ENCODE measurements around the gene STAT6. TPM values are rescaled to one million over a fixed set of nuclear protein-coding genes. Genes with fewer than 3 reads are reported as not detected.

Gene STAT6
- total and polyA plus RNA-seq, 2 donors (not counting 1 experiment from before 2014, with no cell fraction given), result 544 to 736 TPM

- H4K20me1 ChIP-seq (ENCODE audit: control insufficient read depth, insufficient read depth, low read length, poor library complexity, severe bottlenecking), result peaks cover 10% of the 10 kb centered on the region
- H3K4me1 Mint-ChIP-seq, result peaks cover 66% of the 10 kb centered on the region
- peaks cover 0 to 23% of the 10 kb centered on the region in 2 experiments for H3K36me3 ChIP-seq (replicated peaks in 1 of 2; ENCODE audit: control extremely low read depth in 1 of 2, control insufficient read depth in 1 of 2, extremely low read depth in 1 of 2, insufficient read depth in 2 of 2, low read length in 1 of 2)
- POLR2A ChIA-PET, result interaction anchor here (1.0 to 4.8 kb wide), 5 partner anchors 12 to 19 kb away, joined by 3 to 139 read pairs (median 4); partner anchors contain the start of genes NEMP1 and STAT6
- H3K27me3 ChIP-seq (replicated peaks in 1 of 4; ENCODE audit: control extremely low read depth in 1 of 4, control insufficient read depth in 3 of 4, insufficient read depth in 4 of 4, low read length in 3 of 4), result no peaks in the 10 kb centered on the region
- ATAC-seq (ENCODE audit: low read depth), result no peak
- CTCF ChIA-PET, result interaction anchor here (1.4 to 18.5 kb wide), 3 partner anchors 15 to 33 kb away, joined by 5 to 406 read pairs (median 246); partner anchors contain the start of genes NEMP1 and STAT6
- WGBS (ENCODE audit: insufficient coverage), result 97% methylated on average over 16 of the region's 22 CpGs
- no peak overlapping the region for H3K9ac ChIP-seq (ENCODE audit: low read length)
- no peak overlapping the region for H2AFZ ChIP-seq (ENCODE audit: insufficient read depth, low read depth, low read length, poor library complexity, severe bottlenecking)
- DNase-seq, result peak; percentile 22
- H3K4me1 ChIP-seq (ENCODE audit: control insufficient read depth in 2 of 2, insufficient read depth in 2 of 2, low read length in 2 of 2), result peaks cover 27 to 48% of the 10 kb centered on the region in 2 donors
- peak overlapping the region; percentile 27 for H3K4me2 ChIP-seq (replicated peaks; ENCODE audit: low read depth, low read length, poor library complexity, severe bottlenecking)
- no peaks in the 10 kb centered on the region for H3K27me3 Mint-ChIP-seq
- no peaks in the 10 kb centered on the region for H3K9me3 ChIP-seq (ENCODE audit: control extremely low read depth in 1 of 3, control insufficient read depth in 2 of 3, insufficient read depth in 1 of 3, low read length in 2 of 3)
- peak overlapping the region; percentile 91 for H3K4me3 Mint-ChIP-seq
- no peak overlapping the region for H3K4me3 ChIP-seq (ENCODE audit: control extremely low read depth in 1 of 5, extremely low read depth in 1 of 5, insufficient read depth in 1 of 5, low read depth in 2 of 5, low read length in 4 of 5)
- H3K27ac ChIP-seq (ENCODE audit: low read length in 2 of 2), result peak overlapping the region in 1 of 2 donors; percentile 7
- TF ChIP-seq EZH2 (IDR thresholded peaks at IDR 0.05; ENCODE audit: borderline replicate concordance, insufficient read depth, low read depth, low read length, poor library complexity, severe bottlenecking) (no peak), CTCF (IDR thresholded peaks at IDR 0.05) (no peak)
- intact Hi-C loops (cut with micrococcal nuclease), result no loop called here
- H3K27ac Mint-ChIP-seq, result peak overlapping the region; percentile 67
- no peaks in the 10 kb centered on the region for H3K9me3 Mint-ChIP-seq (ENCODE audit: insufficient read depth)
- peaks cover 16% of the 10 kb centered on the region for H3K79me2 ChIP-seq (ENCODE audit: control insufficient read depth, insufficient read depth, low read length)
These were observed 20.1 kb downstream of the STAT6 start for GRCh38 chr12:57090924-57091637.

GRCh38 chr12:57090490-57090889, 20.7 kb downstream of the STAT6 start:
- H3K27me3 ChIP-seq (replicated peaks in 1 of 4; ENCODE audit: control extremely low read depth in 1 of 4, control insufficient read depth in 3 of 4, insufficient read depth in 4 of 4, low read length in 3 of 4), result no peaks in the 10 kb centered on the region
- Mint-ChIP-seq H3K4me1 (peaks cover 66% of the 10 kb centered on the region), H3K9me3 (ENCODE audit: insufficient read depth) (no peaks in the 10 kb centered on the region), H3K27ac (peak overlapping the region; percentile 67), H3K4me3 (peak overlapping the region; percentile 91), H3K27me3 (no peaks in the 10 kb centered on the region)
- no peaks in the 10 kb centered on the region for H3K9me3 ChIP-seq (ENCODE audit: control extremely low read depth in 1 of 3, control insufficient read depth in 2 of 3, insufficient read depth in 1 of 3, low read length in 2 of 3)
- peaks cover 16% of the 10 kb centered on the region for H3K79me2 ChIP-seq (ENCODE audit: control insufficient read depth, insufficient read depth, low read length)
- DNase-seq (peak; percentile 21), ATAC-seq (ENCODE audit: low read depth) (no peak)
- intact Hi-C loops (cut with micrococcal nuclease), result no loop called here
- WGBS (ENCODE audit: insufficient coverage), result 93% methylated on average over 4 of the region's 6 CpGs
- H3K4me2 ChIP-seq (replicated peaks; ENCODE audit: low read depth, low read length, poor library complexity, severe bottlenecking), result peak overlapping the region; percentile 27
- POLR2A ChIA-PET, result interaction anchor here (0.5 to 4.8 kb wide), 4 partner anchors 12 to 152 kb away, joined by 3 to 139 read pairs (median 24); partner anchors contain the start of genes NEMP1 and STAT6
- H3K4me3 ChIP-seq (ENCODE audit: control extremely low read depth in 1 of 5, extremely low read depth in 1 of 5, insufficient read depth in 1 of 5, low read depth in 2 of 5, low read length in 4 of 5), result no peak overlapping the region
- peaks cover 30 to 54% of the 10 kb centered on the region in 2 donors for H3K4me1 ChIP-seq (ENCODE audit: control insufficient read depth in 2 of 2, insufficient read depth in 2 of 2, low read length in 2 of 2)
- H2AFZ ChIP-seq (ENCODE audit: insufficient read depth, low read depth, low read length, poor library complexity, severe bottlenecking), result no peak overlapping the region
- H3K9ac ChIP-seq (ENCODE audit: low read length), result no peak overlapping the region
- H3K36me3 ChIP-seq (replicated peaks in 1 of 2; ENCODE audit: control extremely low read depth in 1 of 2, control insufficient read depth in 1 of 2, extremely low read depth in 1 of 2, insufficient read depth in 2 of 2, low read length in 1 of 2), result peaks cover 0 to 17% of the 10 kb centered on the region in 2 experiments
- CTCF ChIA-PET, result interaction anchor here (15.0 to 18.5 kb wide), 2 partner anchors 16 kb away, joined by 246 to 406 read pairs; partner anchors contain the start of genes NEMP1 and STAT6
- TF ChIP-seq CTCF (IDR thresholded peaks at IDR 0.05) (no peak), EZH2 (IDR thresholded peaks at IDR 0.05; ENCODE audit: borderline replicate concordance, insufficient read depth, low read depth, low read length, poor library complexity, severe bottlenecking) (no peak)
- peaks cover 4% of the 10 kb centered on the region for H4K20me1 ChIP-seq (ENCODE audit: control insufficient read depth, insufficient read depth, low read length, poor library complexity, severe bottlenecking)
- peak overlapping the region in 1 of 2 donors; percentile 7 for H3K27ac ChIP-seq (ENCODE audit: low read length in 2 of 2)

All from B cell (primary cell).